Measurements from ENCODE around the gene RBMS3. TPM values are rescaled to one million over a fixed set of nuclear protein-coding genes. Genes with fewer than 3 reads are reported as not detected.

RBMS3 gene
- total and polyA plus RNA-seq, 4 donors, result 26.8 to 203 (median 94.8) TPM

- H3K4me1 ChIP-seq (ENCODE audit: control insufficient read depth in 1 of 2, insufficient read depth in 2 of 2, low read length in 2 of 2), result peaks cover 5 to 10% of the 10 kb centered on the region in 2 donors
- ATAC-seq (ENCODE audit: low FRiP score) (no peak), DNase-seq (no peak)
- no peak overlapping the region for H3K4me3 ChIP-seq (ENCODE audit: low read length in 2 of 2)
- H3K9me3 ChIP-seq (ENCODE audit: control insufficient read depth, low read length), result no peaks in the 10 kb centered on the region
- H3K27ac ChIP-seq (ENCODE audit: low read depth in 1 of 2, low read length in 2 of 2), result no peak overlapping the region
- intact Hi-C loops (cut with DNase I), result loop anchor here (5.0 to 10.0 kb wide), 3 partner anchors 48 to 90 kb away; partner anchors contain the start of gene RBMS3 (in 2 of the 2)
- WGBS, 2 donors, result 50 to 57% methylated on average over 3 of the region's 3 CpGs
- no peaks in the 10 kb centered on the region for H3K27me3 ChIP-seq (ENCODE audit: control insufficient read depth in 1 of 2, insufficient read depth in 2 of 2, low read length in 1 of 2)
- H3K36me3 ChIP-seq (ENCODE audit: control insufficient read depth in 1 of 2, insufficient read depth in 2 of 2, low read length in 1 of 2), result no peaks in the 10 kb centered on the region
These were observed 53.8 kb downstream of the RBMS3 start for GRCh38 chr3:29334706-29335105.

GRCh38 chr3:29335438-29335837 lies 54.6 kb downstream of the RBMS3 start:
- H3K36me3 ChIP-seq (ENCODE audit: control insufficient read depth in 1 of 2, insufficient read depth in 2 of 2, low read length in 1 of 2), result no peaks in the 10 kb centered on the region
- peak; percentile 81 to 91 for DNase-seq
- intact Hi-C loops (cut with DNase I), result loop anchor here (5.0 to 10.0 kb wide), 3 partner anchors 47 to 89 kb away; partner anchors contain the start of gene RBMS3 (in 1 of the 2)
- H3K4me3 ChIP-seq (ENCODE audit: low read length in 2 of 2), result peak overlapping the region; percentile 39 to 90
- peaks cover 4 to 7% of the 10 kb centered on the region in 2 donors for H3K4me1 ChIP-seq (ENCODE audit: control insufficient read depth in 1 of 2, insufficient read depth in 2 of 2, low read length in 2 of 2)
- peak; percentile 82 for ATAC-seq (ENCODE audit: low FRiP score)
- no peaks in the 10 kb centered on the region for H3K9me3 ChIP-seq (ENCODE audit: control insufficient read depth, low read length)
- H3K27me3 ChIP-seq (ENCODE audit: control insufficient read depth in 1 of 2, insufficient read depth in 2 of 2, low read length in 1 of 2), result no peaks in the 10 kb centered on the region
- 1% methylated on average over 6 of the region's 6 CpGs for WGBS, 2 donors
- peak overlapping the region; percentile 40 to 90 for H3K27ac ChIP-seq (ENCODE audit: low read depth in 1 of 2, low read length in 2 of 2)

DNA sequence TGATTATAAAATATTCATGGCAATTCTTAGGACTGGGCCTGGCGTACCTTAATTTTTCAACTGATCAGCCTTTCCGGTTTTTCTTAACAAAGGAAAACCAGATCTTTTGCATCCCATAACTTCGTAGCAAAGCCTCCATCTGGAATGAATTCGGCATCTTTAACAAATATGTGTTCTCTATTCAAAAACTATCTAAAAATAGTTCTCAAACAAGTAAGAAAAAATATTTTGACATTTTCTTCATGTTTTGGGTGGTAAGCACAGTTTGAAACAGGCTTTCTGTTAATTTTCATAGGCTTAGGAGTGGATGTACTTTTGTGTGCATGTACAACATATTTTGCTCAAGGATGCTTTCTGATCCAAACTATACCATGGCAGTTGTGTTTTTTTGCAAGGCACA lies 55.1 kb downstream of the RBMS3 start:
- peaks cover 4 to 5% of the 10 kb centered on the region in 2 donors for H3K4me1 ChIP-seq (ENCODE audit: control insufficient read depth in 1 of 2, insufficient read depth in 2 of 2, low read length in 2 of 2)
- no peaks in the 10 kb centered on the region for H3K9me3 ChIP-seq (ENCODE audit: control insufficient read depth, low read length)
- WGBS, 2 donors, result 5% methylated on average over 4 of the region's 4 CpGs
- no peaks in the 10 kb centered on the region for H3K27me3 ChIP-seq (ENCODE audit: control insufficient read depth in 1 of 2, insufficient read depth in 2 of 2, low read length in 1 of 2)
- peak overlapping the region in 1 of 2 donors; percentile 90 for H3K27ac ChIP-seq (ENCODE audit: low read depth in 1 of 2, low read length in 2 of 2)
- H3K4me3 ChIP-seq (ENCODE audit: low read length in 2 of 2), result peak overlapping the region; percentile 39 to 90
- no peak for ATAC-seq (ENCODE audit: low FRiP score)
- no peak for DNase-seq
- intact Hi-C loops (cut with DNase I), result loop anchor here (5.0 to 10.0 kb wide), 3 partner anchors 46 to 89 kb away; partner anchors contain the start of gene RBMS3 (in 1 of the 2)
- no peaks in the 10 kb centered on the region for H3K36me3 ChIP-seq (ENCODE audit: control insufficient read depth in 1 of 2, insufficient read depth in 2 of 2, low read length in 1 of 2)

GRCh38 chr3:29337565-29337964 lies 56.7 kb downstream of the RBMS3 start:
- H3K27ac ChIP-seq (ENCODE audit: low read depth in 1 of 2, low read length in 2 of 2), result peak overlapping the region; percentile 43 to 86
- DNase-seq (no peak), ATAC-seq (ENCODE audit: low FRiP score) (no peak)
- peaks cover 4 to 5% of the 10 kb centered on the region in 2 donors for H3K4me1 ChIP-seq (ENCODE audit: control insufficient read depth in 1 of 2, insufficient read depth in 2 of 2, low read length in 2 of 2)
- no peaks in the 10 kb centered on the region for H3K36me3 ChIP-seq (ENCODE audit: control insufficient read depth in 1 of 2, insufficient read depth in 2 of 2, low read length in 1 of 2)
- intact Hi-C loops (cut with DNase I), result loop anchor here (5.0 to 10.0 kb wide), 3 partner anchors 45 to 87 kb away; partner anchors contain the start of gene RBMS3 (in 1 of the 2)
- no peaks in the 10 kb centered on the region for H3K9me3 ChIP-seq (ENCODE audit: control insufficient read depth, low read length)
- no peaks in the 10 kb centered on the region for H3K27me3 ChIP-seq (ENCODE audit: control insufficient read depth in 1 of 2, insufficient read depth in 2 of 2, low read length in 1 of 2)
- no peak overlapping the region for H3K4me3 ChIP-seq (ENCODE audit: low read length in 2 of 2)

- Histone ChIP-seq H3K4me1 (ENCODE audit: control insufficient read depth in 1 of 2, insufficient read depth in 2 of 2, low read length in 2 of 2) (peaks cover 4 to 5% of the 10 kb centered on the region in 2 donors), H3K27ac (ENCODE audit: low read depth in 1 of 2, low read length in 2 of 2) (no peak overlapping the region)
- intact Hi-C loops (cut with DNase I), result loop anchor here (5.0 to 10.0 kb wide), 3 partner anchors 44 to 86 kb away; partner anchors contain the start of gene RBMS3 (in 1 of the 2)
These were observed 57.5 kb downstream of the RBMS3 start for GRCh38 chr3:29338377-29338776.

GRCh38 chr3:29339016-29339833 lies 58.4 kb downstream of the RBMS3 start:
- WGBS, 2 donors, result 8 to 13% methylated on average over 8 of the region's 8 CpGs
- intact Hi-C loops (cut with DNase I), result loop anchor here (5.0 to 10.0 kb wide), 3 partner anchors 43 to 86 kb away; partner anchors contain the start of gene RBMS3 (in 1 of the 2)

More at GRCh38 chr3:29338377-29338776, 57.5 kb downstream of the RBMS3 start:
- Histone ChIP-seq H3K9me3 (ENCODE audit: control insufficient read depth, low read length) (no peaks in the 10 kb centered on the region), H3K36me3 (ENCODE audit: control insufficient read depth in 1 of 2, insufficient read depth in 2 of 2, low read length in 1 of 2) (no peaks in the 10 kb centered on the region), H3K4me3 (ENCODE audit: low read length in 2 of 2) (no peak overlapping the region), H3K27me3 (ENCODE audit: control insufficient read depth in 1 of 2, insufficient read depth in 2 of 2, low read length in 1 of 2) (no peaks in the 10 kb centered on the region)
- DNase-seq (no peak), ATAC-seq (ENCODE audit: low FRiP score) (no peak)

DNA sequence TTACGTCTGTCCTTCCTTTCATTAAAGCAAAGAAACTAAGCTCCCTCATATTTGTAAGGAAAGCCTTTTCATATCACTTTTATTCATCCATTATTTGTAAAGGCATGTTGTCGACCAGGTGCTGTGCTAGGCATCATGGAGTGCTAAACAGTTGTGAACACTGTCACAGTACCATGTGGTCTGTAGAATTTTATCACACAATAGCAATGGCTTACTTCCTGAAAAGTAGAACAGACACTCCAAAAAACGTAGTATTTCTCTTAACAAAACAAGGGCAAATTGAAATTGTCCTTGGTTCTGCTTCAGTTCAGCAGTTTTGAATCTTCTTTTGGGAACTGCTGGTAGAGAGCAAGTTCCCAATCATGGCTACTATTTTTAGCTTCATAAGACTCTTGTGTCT lies 63.3 kb downstream of the RBMS3 start:
- WGBS, 2 donors, result 75 to 78% methylated on average over 3 of the region's 3 CpGs

More at GRCh38 chr3:29339016-29339833, 58.4 kb downstream of the RBMS3 start:
- Histone ChIP-seq H3K36me3 (ENCODE audit: control insufficient read depth in 1 of 2, insufficient read depth in 2 of 2, low read length in 1 of 2) (no peaks in the 10 kb centered on the region), H3K9me3 (ENCODE audit: control insufficient read depth, low read length) (no peaks in the 10 kb centered on the region), H3K4me3 (ENCODE audit: low read length in 2 of 2) (peak overlapping the region in 1 of 2 donors; percentile 26), H3K27ac (ENCODE audit: low read depth in 1 of 2, low read length in 2 of 2) (peak overlapping the region; percentile 80 to 86), H3K4me1 (ENCODE audit: control insufficient read depth in 1 of 2, insufficient read depth in 2 of 2, low read length in 2 of 2) (peaks cover 4 to 5% of the 10 kb centered on the region in 2 donors), H3K27me3 (ENCODE audit: control insufficient read depth in 1 of 2, insufficient read depth in 2 of 2, low read length in 1 of 2) (no peaks in the 10 kb centered on the region)
- DNase-seq (no peak), ATAC-seq (ENCODE audit: low FRiP score) (no peak)

DNA sequence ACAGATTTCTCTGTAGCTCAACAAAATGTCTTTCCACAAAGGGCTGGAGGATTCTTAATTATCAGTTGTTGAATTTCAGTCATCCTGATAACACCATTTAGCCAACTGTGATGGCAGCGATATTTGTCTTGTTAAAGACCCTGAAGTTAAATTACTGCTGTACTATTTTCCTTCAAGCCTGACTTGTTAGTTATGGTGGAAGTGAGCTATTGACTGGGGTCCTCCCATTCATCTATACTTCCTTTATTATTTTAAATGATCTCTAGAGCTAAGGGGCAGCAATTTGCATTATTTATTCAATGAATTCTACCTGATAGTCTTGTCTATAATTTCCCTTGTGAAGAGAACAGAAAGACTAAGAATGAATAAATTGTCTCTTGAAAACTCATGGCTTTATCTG lies 64.1 kb downstream of the RBMS3 start:
- intact Hi-C loops (cut with DNase I), result loop anchor here in 1 of 2 donors (5.0 kb wide), 1 partner anchor 42 kb away; no protein-coding TSS in a partner anchor
- ATAC-seq (ENCODE audit: low FRiP score), result no peak
- WGBS, 2 donors, result 91 to 93% methylated on average over 1 of the region's 1 CpG
- H3K27me3 ChIP-seq (ENCODE audit: control insufficient read depth in 1 of 2, insufficient read depth in 2 of 2, low read length in 1 of 2), result no peaks in the 10 kb centered on the region
- peaks cover 0 to 6% of the 10 kb centered on the region in 2 donors for H3K4me1 ChIP-seq (ENCODE audit: control insufficient read depth in 1 of 2, insufficient read depth in 2 of 2, low read length in 2 of 2)
- no peak for DNase-seq
- H3K4me3 ChIP-seq (ENCODE audit: low read length in 2 of 2), result no peak overlapping the region
- H3K9me3 ChIP-seq (ENCODE audit: control insufficient read depth, low read length), result no peaks in the 10 kb centered on the region
- H3K27ac ChIP-seq (ENCODE audit: low read depth in 1 of 2, low read length in 2 of 2), result no peak overlapping the region
- H3K36me3 ChIP-seq (ENCODE audit: control insufficient read depth in 1 of 2, insufficient read depth in 2 of 2, low read length in 1 of 2), result no peaks in the 10 kb centered on the region

More for the DNA sequence above, 63.3 kb downstream of the RBMS3 start:
- intact Hi-C loops (cut with DNase I), result loop anchor here in 1 of 2 donors (5.0 kb wide), 1 partner anchor 43 kb away; no protein-coding TSS in a partner anchor
- Histone ChIP-seq H3K4me3 (ENCODE audit: low read length in 2 of 2) (no peak overlapping the region), H3K9me3 (ENCODE audit: control insufficient read depth, low read length) (no peaks in the 10 kb centered on the region), H3K27me3 (ENCODE audit: control insufficient read depth in 1 of 2, insufficient read depth in 2 of 2, low read length in 1 of 2) (no peaks in the 10 kb centered on the region), H3K4me1 (ENCODE audit: control insufficient read depth in 1 of 2, insufficient read depth in 2 of 2, low read length in 2 of 2) (peaks cover under 1 to 6% of the 10 kb centered on the region in 2 donors), H3K27ac (ENCODE audit: low read depth in 1 of 2, low read length in 2 of 2) (no peak overlapping the region), H3K36me3 (ENCODE audit: control insufficient read depth in 1 of 2, insufficient read depth in 2 of 2, low read length in 1 of 2) (no peaks in the 10 kb centered on the region)
- ATAC-seq (ENCODE audit: low FRiP score), result no peak
- no peak for DNase-seq
